Heart left ventricle (tissue), 16 donors: ENCODE results near the gene LAIR2. TPM values are rescaled to one million over a fixed set of nuclear protein-coding genes. Genes with fewer than 3 reads are reported as not detected.

Experiments
- ATAC-seq, 4 donors: fragments of 200-7000 bp; cut with Tn5 transposase; one replicate each; pipeline ENCODE4 v1.9.1; 2020 to 2022; ENCODE audit warnings: moderate library complexity in 4 of 4, mild to moderate bottlenecking in 3 of 4, moderate number of reproducible peaks in 1 of 4
- DNase-seq, 5 donors: peaks; one replicate each; pipeline ENCODE4 v3.0.0-alpha.2; 2020
- H3K27ac ChIP-seq, 12 donors: fragments of 200-600 bp; sonication (generic) in 4 of 12; one replicate each; pipeline versions ENCODE4 v1.5.0 to v1.8.0; 2016 to 2022; ENCODE audit warnings: mild to moderate bottlenecking in 2 of 12
- H3K27me3 ChIP-seq, 9 donors: fragments of 200-600 bp; sonication (generic) in 2 of 9; one replicate each; pipeline versions ENCODE4 v1.5.1 to v1.8.0; 2016 to 2022; ENCODE audit warnings: mild to moderate bottlenecking in 3 of 9
- H3K36me3 ChIP-seq, 9 donors: fragments of 200-600 bp; sonication (generic) in 2 of 9; one replicate each; pipeline versions ENCODE4 v1.5.0 to v1.8.0; 2018 to 2022; ENCODE audit warnings: mild to moderate bottlenecking in 2 of 9
- H3K4me1 ChIP-seq, 12 donors: fragments of 200-600 bp; sonication (generic) in 4 of 12; one replicate each; pipeline versions ENCODE4 v1.5.0 to v1.8.0; 2016 to 2022; ENCODE audit warnings: mild to moderate bottlenecking in 3 of 12
- H3K4me3 ChIP-seq, 12 donors: fragments of 200-600 bp; sonication (generic) in 4 of 12; one replicate each; pipeline versions ENCODE4 v1.5.0 to v1.8.0; 2017 to 2022; ENCODE audit warnings: mild to moderate bottlenecking in 9 of 12, moderate library complexity in 4 of 12
- H3K9me3 ChIP-seq, 12 donors: fragments of 200-600 bp; sonication (generic) in 4 of 12; one replicate each; pipeline versions ENCODE4 v1.5.0 to v1.8.0; 2016 to 2022; ENCODE audit warnings: mild to moderate bottlenecking in 1 of 12
- CTCF ChIP-seq, 12 donors: fragments of 200-600 bp; sonication (generic) in 4 of 12; IDR thresholded peaks; one replicate each; pipeline versions ENCODE4 v1.5.0 to v1.8.0; 2018 to 2022; ENCODE audit warnings: antibody characterized with exemption in 12 of 12, mild to moderate bottlenecking in 5 of 12
- POLR2A ChIP-seq, 2 donors: fragments of 450-650 bp; IDR thresholded peaks; one replicate each; pipeline ENCODE4 v1.6.1; 2017; ENCODE audit warnings: antibody characterized with exemption in 2 of 2, mild to moderate bottlenecking in 2 of 2, moderate library complexity in 2 of 2
- WGBS, 4 donors: extraction: QIAGEN DNeasy Blood & Tissue Kit in 2 of 4; methylation state at CpG; one replicate each; pipeline versions ENCODE4 v1.1.5 to v1.1.7; 2013 to 2018; 5-methylcytosine and 5-hydroxymethylcytosine counted together
- intact Hi-C, 10 donors: fragments of 100-400 bp; cut with DNase I; formaldehyde crosslinking; loops; one replicate each; pipeline versions ENCODE4 v1.11.1 to v1.14.2; 2022
- polyA plus RNA-seq, 2 donors: library from polyadenylated mRNA; stranded (reverse); fragments of 200-250 nt; gene quantifications; one replicate each; pipeline ENCODE4 v1.2.3, GENCODE V29; 2013
- total RNA-seq, 9 donors: library from RNA; depleted of rRNA in 2 of 9; stranded (reverse); fragments of >200 nt in 2 of 9; fragmentation: NEBNext Ultra II Directional in 3 of 9; extraction: Animal tissue kit (Norgen Biotek cat#: 25700) in 3 of 9; gene quantifications; one replicate each; pipeline versions ENCODE4 v1.1.0 to v1.2.4, GENCODE V29; 2016 to 2023
- donor health status: ischemic (EF 13 %, LVEDD 7.1; RV severe dilation, severe dysfunction).
- donor health status: healthy with polysubstance abuse.
- donor health status: DM: no; HTN: yes; CAD: no.
- donor health status: DM: no; HTN: no; CAD: no.
- donor health status: ischemic (EF 25% LVEDD 6.9; RV normal size, moderate dysfunction).
- donor health status: ischemic (EF 25% LVEDD 5.7; RV mildly dilated, moderate dysfunction).
- donor health status: healthy.
- donor health status: DM: yes; HTN: yes; CAD: no.
- donor health status: ischemic (EF 35%, LVEDD 5.7; RV mildly dilated, moderate dysfunction).
- donor health status: nonischemic (EF 11% LVEDD 7.7; RV severe dilation, severe dysfunction).
- donor health status: DM: yes; HTN: yes; CAD: no.
- donor health status: PGD.
- donor health status: ischemic (EF 29% LVEDD 5.4; RV normal size, mild dysfunction).
- donor health status: nonischemic (EF 23%, LVEDD 6.1; RV moderate dilation, normal function).

The LAIR2 gene
- total and polyA plus RNA-seq, 11 donors, result 2.4 TPM; not detected in 10

GRCh38 chr19:54480051-54480450 is 22.6 kb upstream of the LAIR2 start:
- no peak overlapping the region for H3K4me3 ChIP-seq
- intact Hi-C loops, result loop anchor here in 6 of 10 donors (2.0 to 10.0 kb wide), 4 partner anchors 192 to 197 kb away; no protein-coding TSS in a partner anchor
- peaks cover 0 to 53% (median under 1%) of the 10 kb centered on the region in 9 donors for H3K27me3 ChIP-seq
- ATAC-seq (no peak), DNase-seq (no peak)
- WGBS, 4 donors, result 77 to 89% (median 82%) methylated on average over 2 of the region's 2 CpGs
- TF ChIP-seq CTCF (IDR thresholded peaks at IDR 0.05) (no peak), POLR2A (IDR thresholded peaks at IDR 0.05) (no peak)
- peaks cover 0 to 17% (median 0%) of the 10 kb centered on the region in 12 donors for H3K4me1 ChIP-seq
- H3K27ac ChIP-seq, result no peak overlapping the region
- no peaks in the 10 kb centered on the region for H3K36me3 ChIP-seq
- H3K9me3 ChIP-seq, result no peaks in the 10 kb centered on the region

- Histone ChIP-seq H3K4me3 (no peak overlapping the region), H3K27me3 (peaks cover 0 to 50% (median 10%) of the 10 kb centered on the region in 9 donors), H3K36me3 (no peaks in the 10 kb centered on the region), H3K27ac (no peak overlapping the region), H3K4me1 (peaks cover 0 to 17% (median 0%) of the 10 kb centered on the region in 12 donors), H3K9me3 (no peaks in the 10 kb centered on the region)
- intact Hi-C loops, result loop anchor here in 6 of 10 donors (2.0 to 10.0 kb wide), 4 partner anchors 191 to 196 kb away; no protein-coding TSS in a partner anchor
- 11 to 14% (median 13%) methylated on average over 16 of the region's 16 CpGs for whole genome bisulfite sequencing, 4 donors
- DNase-seq (peak in 1 of 5 donors; percentile 33), ATAC-seq (peak in 2 of 4 donors; percentile 32 to 58)
- no peak for TF ChIP-seq POLR2A (IDR thresholded peaks at IDR 0.05)
- TF ChIP-seq CTCF (IDR thresholded peaks at IDR 0.05), result peak; percentile 31 to 77 (median 62)
Measured at GRCh38 chr19:54481326-54481930, 21.2 kb upstream of the LAIR2 start.

GRCh38 chr19:54482889-54483288 is 19.7 kb upstream of the LAIR2 start:
- Histone ChIP-seq H3K4me3 (no peak overlapping the region), H3K27ac (no peak overlapping the region), H3K9me3 (no peaks in the 10 kb centered on the region), H3K4me1 (peaks cover 0 to 17% (median 0%) of the 10 kb centered on the region in 12 donors), H3K27me3 (peaks cover 0 to 52% (median 10%) of the 10 kb centered on the region in 9 donors), H3K36me3 (no peaks in the 10 kb centered on the region)
- ATAC-seq (no peak), DNase-seq (no peak)
- 68 to 86% (median 73%) methylated on average over 3 of the region's 3 CpGs for WGBS, 4 donors
- intact Hi-C loops, result loop anchor here in 5 of 10 donors (5.0 to 10.0 kb wide), 3 partner anchors 189 to 194 kb away; no protein-coding TSS in a partner anchor
- no peak for TF ChIP-seq CTCF (IDR thresholded peaks at IDR 0.05)

- Histone ChIP-seq H3K27ac (no peak overlapping the region), H3K27me3 (peaks cover 0 to 56% (median 10%) of the 10 kb centered on the region in 9 donors), H3K4me1 (peaks cover 0 to 17% (median 0%) of the 10 kb centered on the region in 12 donors), H3K4me3 (no peak overlapping the region), H3K36me3 (no peaks in the 10 kb centered on the region), H3K9me3 (no peaks in the 10 kb centered on the region)
- ATAC-seq, result no peak
- intact Hi-C loops, result loop anchor here in 5 of 10 donors (5.0 to 10.0 kb wide), 3 partner anchors 188 to 193 kb away; no protein-coding TSS in a partner anchor
- no peak for DNase-seq
- TF ChIP-seq CTCF (IDR thresholded peaks at IDR 0.05) (no peak), POLR2A (IDR thresholded peaks at IDR 0.05) (no peak)
- 75 to 83% (median 78%) methylated on average over 10 of the region's 10 CpGs for WGBS, 4 donors
Measured at GRCh38 chr19:54484451-54484850, 18.2 kb upstream of the LAIR2 start.
